Activated T-helper 2 cell treated with anti-CD3 and anti-CD28 coated beads, Interferon-gamma antibody, Interleukin-2, Interleukin-4, amounts not matched to agents 10 μg/mL and 5 μg/mL and 100 μg/mL, durations not matched to agents 14 hours and 24 hours and 36 hours (primary cell): ENCODE data around the gene PLXNB3. TPM values are rescaled to one million over a fixed set of nuclear protein-coding genes. Genes with fewer than 3 reads are reported as not detected.

Experiments
- total RNA-seq: library from RNA; stranded (reverse); gene quantifications from 2 replicates; pipeline ENCODE4 v1.2.3, GENCODE V29; 2022

PLXNB3 gene
- total RNA-seq, 1 donor from 2014 or later = 0.91 TPM

Other genes starting within 250 kb of the PLXNB3 start
- not detected in 2 replicates for gene ATP2B3, start 246.6 kb upstream of the PLXNB3 start, total RNA-seq
- gene CCNQ, start 165.1 kb upstream of the PLXNB3 start, total RNA-seq = 23.6 and 25.3 TPM in 2 replicates
- gene DUSP9, start 117.0 kb upstream of the PLXNB3 start, total RNA-seq = 0.11 and 0.16 TPM in 2 replicates
- 0.18 and 0.43 TPM in 2 replicates for gene PNCK, start 90.4 kb upstream of the PLXNB3 start, total RNA-seq
- gene SLC6A8, start 76.3 kb upstream of the PLXNB3 start, total RNA-seq = 2.2 and 2.5 TPM in 2 replicates
- gene BCAP31, start 39.9 kb upstream of the PLXNB3 start, total RNA-seq = 154 TPM in 2 replicates
- gene ABCD1, start 39.4 kb upstream of the PLXNB3 start, total RNA-seq = 8.8 and 10.1 TPM in 2 replicates
- gene SRPK3, start 16.8 kb downstream of the PLXNB3 start, total RNA-seq = not detected in 2 replicates
- 70.8 and 72.4 TPM in 2 replicates for gene IDH3G, start 30.1 kb downstream of the PLXNB3 start, total RNA-seq
- 282 and 303 TPM in 2 replicates for gene SSR4, start 30.4 kb downstream of the PLXNB3 start, total RNA-seq
- gene PDZD4, start 66.3 kb downstream of the PLXNB3 start, total RNA-seq = 0.23 and 0.91 TPM in 2 replicates
- 0.83 and 0.98 TPM in 2 replicates for gene L1CAM, start 121.9 kb downstream of the PLXNB3 start, total RNA-seq
- not detected in 2 replicates for gene AVPR2, start 140.4 kb downstream of the PLXNB3 start, total RNA-seq
- gene ARHGAP4, start 162.0 kb downstream of the PLXNB3 start, total RNA-seq = 128 and 135 TPM in 2 replicates
- gene NAA10, start 170.8 kb downstream of the PLXNB3 start, total RNA-seq = 127 and 128 TPM in 2 replicates
- 11.4 and 12.4 TPM in 2 replicates for gene RENBP, start 180.4 kb downstream of the PLXNB3 start, total RNA-seq
- gene HCFC1, start 207.6 kb downstream of the PLXNB3 start, total RNA-seq = 107 and 108 TPM in 2 replicates
- 2.1 and 2.7 TPM in 2 replicates for gene TMEM187, start 208.5 kb downstream of the PLXNB3 start, total RNA-seq